ENCODE results near the gene PCDHB14.
A peak's percentile ranks its signal among the peaks of the same experiment; 100 is the strongest.
"Not testable (repeated sequence)": the region's sequence is repeated elsewhere in the genome, so short reads cannot be mapped to it uniquely, and the experiment has no call there.

DNA sequence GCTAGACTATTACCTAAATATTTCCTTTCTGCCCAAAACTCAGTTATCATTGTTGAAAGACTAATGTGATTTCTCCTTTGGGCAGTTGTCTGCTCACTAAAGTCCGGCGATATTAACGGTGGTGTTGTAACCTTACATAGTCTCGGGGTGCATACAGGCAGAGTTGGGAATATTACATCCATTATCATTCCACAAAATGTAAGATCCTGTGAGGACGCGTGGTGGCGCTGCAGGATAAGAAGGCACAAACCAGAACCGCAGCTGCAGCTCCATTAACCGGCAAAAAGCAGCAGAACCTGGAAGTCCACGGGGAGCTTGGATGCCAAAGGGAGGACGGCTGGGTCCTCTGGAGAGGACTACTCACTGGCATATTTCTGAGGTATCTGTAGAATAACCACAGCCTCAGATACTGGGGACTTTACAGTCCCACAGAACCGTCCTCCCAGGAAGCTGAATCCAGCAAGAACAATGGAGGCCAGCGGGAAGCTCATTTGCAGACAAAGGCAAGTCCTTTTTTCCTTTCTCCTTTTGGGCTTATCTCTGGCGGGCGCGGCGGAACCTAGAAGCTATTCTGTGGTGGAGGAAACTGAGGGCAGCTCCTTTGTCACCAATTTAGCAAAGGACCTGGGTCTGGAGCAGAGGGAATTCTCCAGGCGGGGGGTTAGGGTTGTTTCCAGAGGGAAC is 9.3 kb upstream of the PCDHB14 start, which contains the start of gene PCDHB13:
- TF ChIP-seq, protein P1, sequence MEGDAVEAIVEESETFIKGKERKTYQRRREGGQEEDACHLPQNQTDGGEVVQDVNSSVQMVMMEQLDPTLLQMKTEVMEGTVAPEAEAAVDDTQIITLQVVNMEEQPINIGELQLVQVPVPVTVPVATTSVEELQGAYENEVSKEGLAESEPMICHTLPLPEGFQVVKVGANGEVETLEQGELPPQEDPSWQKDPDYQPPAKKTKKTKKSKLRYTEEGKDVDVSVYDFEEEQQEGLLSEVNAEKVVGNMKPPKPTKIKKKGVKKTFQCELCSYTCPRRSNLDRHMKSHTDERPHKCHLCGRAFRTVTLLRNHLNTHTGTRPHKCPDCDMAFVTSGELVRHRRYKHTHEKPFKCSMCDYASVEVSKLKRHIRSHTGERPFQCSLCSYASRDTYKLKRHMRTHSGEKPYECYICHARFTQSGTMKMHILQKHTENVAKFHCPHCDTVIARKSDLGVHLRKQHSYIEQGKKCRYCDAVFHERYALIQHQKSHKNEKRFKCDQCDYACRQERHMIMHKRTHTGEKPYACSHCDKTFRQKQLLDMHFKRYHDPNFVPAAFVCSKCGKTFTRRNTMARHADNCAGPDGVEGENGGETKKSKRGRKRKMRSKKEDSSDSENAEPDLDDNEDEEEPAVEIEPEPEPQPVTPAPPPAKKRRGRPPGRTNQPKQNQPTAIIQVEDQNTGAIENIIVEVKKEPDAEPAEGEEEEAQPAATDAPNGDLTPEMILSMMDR (IDR thresholded peaks at IDR 0.05) = peak; percentile 46; the same call in 1 of the 2 replicates
- not testable (repeated sequence) for TF ChIP-seq ZBTB21 (CRISPR knock-in tag; IDR thresholded peaks at IDR 0.05; ENCODE audit: borderline replicate concordance); JUN (CRISPR knock-in tag; IDR thresholded peaks at IDR 0.05); IRF2 (CRISPR knock-in tag; IDR thresholded peaks at IDR 0.05; ENCODE audit: borderline replicate concordance, low read depth); MXD4 (CRISPR knock-in tag; IDR thresholded peaks at IDR 0.05; ENCODE audit: borderline replicate concordance); KAT7 (CRISPR knock-in tag; IDR thresholded peaks at IDR 0.05; ENCODE audit: borderline replicate concordance); TP53 (CRISPR knock-in tag; IDR thresholded peaks at IDR 0.05); FOXK1 (CRISPR knock-in tag; IDR thresholded peaks at IDR 0.05); JAZF1 (CRISPR knock-in tag; IDR thresholded peaks at IDR 0.05); NR1H2 (CRISPR knock-in tag; IDR thresholded peaks at IDR 0.05)
- TF ChIP-seq, protein P2, sequence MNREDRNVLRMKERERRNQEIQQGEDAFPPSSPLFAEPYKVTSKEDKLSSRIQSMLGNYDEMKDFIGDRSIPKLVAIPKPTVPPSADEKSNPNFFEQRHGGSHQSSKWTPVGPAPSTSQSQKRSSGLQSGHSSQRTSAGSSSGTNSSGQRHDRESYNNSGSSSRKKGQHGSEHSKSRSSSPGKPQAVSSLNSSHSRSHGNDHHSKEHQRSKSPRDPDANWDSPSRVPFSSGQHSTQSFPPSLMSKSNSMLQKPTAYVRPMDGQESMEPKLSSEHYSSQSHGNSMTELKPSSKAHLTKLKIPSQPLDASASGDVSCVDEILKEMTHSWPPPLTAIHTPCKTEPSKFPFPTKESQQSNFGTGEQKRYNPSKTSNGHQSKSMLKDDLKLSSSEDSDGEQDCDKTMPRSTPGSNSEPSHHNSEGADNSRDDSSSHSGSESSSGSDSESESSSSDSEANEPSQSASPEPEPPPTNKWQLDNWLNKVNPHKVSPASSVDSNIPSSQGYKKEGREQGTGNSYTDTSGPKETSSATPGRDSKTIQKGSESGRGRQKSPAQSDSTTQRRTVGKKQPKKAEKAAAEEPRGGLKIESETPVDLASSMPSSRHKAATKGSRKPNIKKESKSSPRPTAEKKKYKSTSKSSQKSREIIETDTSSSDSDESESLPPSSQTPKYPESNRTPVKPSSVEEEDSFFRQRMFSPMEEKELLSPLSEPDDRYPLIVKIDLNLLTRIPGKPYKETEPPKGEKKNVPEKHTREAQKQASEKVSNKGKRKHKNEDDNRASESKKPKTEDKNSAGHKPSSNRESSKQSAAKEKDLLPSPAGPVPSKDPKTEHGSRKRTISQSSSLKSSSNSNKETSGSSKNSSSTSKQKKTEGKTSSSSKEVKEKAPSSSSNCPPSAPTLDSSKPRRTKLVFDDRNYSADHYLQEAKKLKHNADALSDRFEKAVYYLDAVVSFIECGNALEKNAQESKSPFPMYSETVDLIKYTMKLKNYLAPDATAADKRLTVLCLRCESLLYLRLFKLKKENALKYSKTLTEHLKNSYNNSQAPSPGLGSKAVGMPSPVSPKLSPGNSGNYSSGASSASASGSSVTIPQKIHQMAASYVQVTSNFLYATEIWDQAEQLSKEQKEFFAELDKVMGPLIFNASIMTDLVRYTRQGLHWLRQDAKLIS (CRISPR knock-in tag; IDR thresholded peaks at IDR 0.05; ENCODE audit: borderline replicate concordance) = not testable (repeated sequence)
- TF ChIP-seq, protein P3, sequence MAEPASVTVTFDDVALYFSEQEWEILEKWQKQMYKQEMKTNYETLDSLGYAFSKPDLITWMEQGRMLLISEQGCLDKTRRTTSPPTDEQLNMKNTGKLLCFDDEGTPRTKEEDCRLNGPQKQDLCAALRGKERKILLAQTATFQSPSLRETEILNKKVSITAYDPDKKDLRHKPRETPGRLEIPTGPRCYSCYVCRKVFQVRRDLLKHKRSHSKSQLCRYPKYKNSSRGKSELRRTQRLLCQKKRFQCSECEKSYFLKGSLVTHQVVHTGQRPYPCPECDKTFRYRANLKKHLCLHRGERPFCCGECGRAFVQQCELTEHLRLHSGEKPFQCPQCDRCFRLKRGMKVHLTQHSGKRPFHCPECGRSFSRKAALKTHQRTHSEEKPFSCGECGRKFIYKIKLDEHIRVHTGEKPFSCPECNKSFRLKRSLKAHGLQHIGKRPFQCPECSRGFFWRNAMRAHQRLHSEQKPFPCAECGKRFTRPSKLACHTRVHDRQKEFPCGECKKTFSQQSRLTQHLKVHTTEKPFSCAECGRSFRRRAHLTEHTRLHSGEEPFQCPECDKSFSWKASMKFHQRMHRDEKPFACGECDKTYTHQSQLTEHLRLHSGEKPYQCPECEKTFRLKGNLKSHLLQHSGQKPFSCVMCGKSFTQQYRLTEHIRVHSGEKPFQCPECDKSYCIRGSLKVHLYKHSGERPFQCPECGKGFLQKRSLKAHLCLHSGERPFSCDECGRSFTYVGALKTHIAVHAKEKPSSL (CRISPR knock-in tag; conservative IDR thresholded peaks at IDR 0.05) = not testable (repeated sequence)
- TF ChIP-seq, protein P4, sequence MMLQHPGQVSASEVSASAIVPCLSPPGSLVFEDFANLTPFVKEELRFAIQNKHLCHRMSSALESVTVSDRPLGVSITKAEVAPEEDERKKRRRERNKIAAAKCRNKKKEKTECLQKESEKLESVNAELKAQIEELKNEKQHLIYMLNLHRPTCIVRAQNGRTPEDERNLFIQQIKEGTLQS (CRISPR knock-in tag; conservative IDR thresholded peaks at IDR 0.05) = not testable (repeated sequence)
- TF ChIP-seq, protein P5, sequence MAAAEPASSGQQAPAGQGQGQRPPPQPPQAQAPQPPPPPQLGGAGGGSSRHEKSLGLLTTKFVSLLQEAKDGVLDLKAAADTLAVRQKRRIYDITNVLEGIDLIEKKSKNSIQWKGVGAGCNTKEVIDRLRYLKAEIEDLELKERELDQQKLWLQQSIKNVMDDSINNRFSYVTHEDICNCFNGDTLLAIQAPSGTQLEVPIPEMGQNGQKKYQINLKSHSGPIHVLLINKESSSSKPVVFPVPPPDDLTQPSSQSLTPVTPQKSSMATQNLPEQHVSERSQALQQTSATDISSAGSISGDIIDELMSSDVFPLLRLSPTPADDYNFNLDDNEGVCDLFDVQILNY (CRISPR knock-in tag; IDR thresholded peaks at IDR 0.05) = not testable (repeated sequence)

Measured in WTC11 (cell line).